Retinal pigment epithelial cell (primary cell): Measurements from ENCODE around the gene KCNK4.
A peak's percentile ranks its signal among the peaks of the same experiment; 100 is the strongest.

ENCODE experiments used
- DNase-seq: peaks from one replicate; pipeline ENCODE4 v3.0.0-alpha.2; 2010; ENCODE audit warnings: low read depth
- H3K4me3 ChIP-seq: 2 replicates; pipeline ENCODE4 v1.5.1; 2011; ENCODE audit warnings: mild to moderate bottlenecking, low read length, control low read depth, moderate library complexity
- CTCF ChIP-seq: conservative IDR thresholded peaks from 2 replicates; pipeline ENCODE4 v1.5.1; 2011; ENCODE audit warnings: low read depth, low read length, control low read depth, inconsistent platforms

KCNK4 gene

GRCh38 chr11:64284048-64284961 is 6.8 kb upstream of the KCNK4 start, which contains the start of gene BAD:
TSS of gene BAD (minus strand) at chr11:64284665. CDS start at chr11:64284368, 297 bp downstream.
- H3K4me3 ChIP-seq = peak within 1 kb of the TSS; percentile 74
- DNase-seq = peak; percentile 68
- TF ChIP-seq CTCF = no peak

DNA sequence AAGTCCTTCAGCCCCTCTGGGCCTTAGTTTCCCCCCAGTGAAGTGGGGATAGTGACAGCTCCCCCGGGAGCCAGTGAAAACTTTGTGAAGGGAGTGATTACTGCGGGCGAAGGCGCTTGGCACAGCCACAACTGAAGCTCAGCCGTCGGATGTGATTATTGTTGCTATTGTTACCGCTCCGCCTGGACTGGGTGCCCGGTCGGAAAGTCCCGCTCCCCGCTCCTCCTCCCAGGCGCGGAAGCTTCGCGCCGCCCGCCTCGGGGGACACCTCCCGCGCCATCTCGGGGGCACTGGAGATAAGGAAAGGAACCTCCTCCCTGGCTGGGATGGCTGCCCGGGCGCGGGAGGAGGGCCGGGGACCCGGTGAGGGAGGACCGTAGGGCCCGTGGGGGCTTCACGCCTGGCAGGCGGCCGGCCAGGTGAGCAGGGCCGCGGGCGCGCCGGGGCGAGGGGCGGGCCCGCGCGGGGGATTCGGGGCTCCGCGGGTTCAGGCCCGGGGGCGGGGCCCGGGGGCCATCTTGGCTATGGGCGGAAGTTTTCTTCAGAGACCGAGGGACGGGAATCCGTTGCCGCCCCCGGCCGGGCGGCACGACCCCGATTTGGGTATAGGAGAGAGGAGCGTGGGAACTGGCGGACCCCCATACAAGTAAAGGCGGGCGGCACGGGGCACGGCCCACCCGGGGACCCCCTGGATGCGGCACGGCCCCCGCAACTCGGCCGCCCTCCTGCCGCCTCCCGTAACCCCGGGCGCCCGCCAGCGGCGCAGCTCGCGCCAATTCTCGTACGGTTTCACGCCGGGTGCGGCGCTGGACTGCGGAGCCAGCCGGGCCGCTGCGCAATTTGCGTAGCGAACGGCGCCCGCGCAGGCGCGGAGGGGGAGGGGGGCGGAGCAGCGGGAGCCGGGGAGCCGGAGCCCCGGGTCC is 5.9 kb upstream of the KCNK4 start, which contains the start of gene GPR137:
Gene GPR137 (plus strand): TSS at position 887 of the 923 bp plus-strand sequence. CDS start 677 bp downstream, outside the sequence.
- TF ChIP-seq CTCF = no peak
- no peak for DNase-seq
- peak within 1 kb of the TSS; percentile 74 for H3K4me3 ChIP-seq

DNA sequence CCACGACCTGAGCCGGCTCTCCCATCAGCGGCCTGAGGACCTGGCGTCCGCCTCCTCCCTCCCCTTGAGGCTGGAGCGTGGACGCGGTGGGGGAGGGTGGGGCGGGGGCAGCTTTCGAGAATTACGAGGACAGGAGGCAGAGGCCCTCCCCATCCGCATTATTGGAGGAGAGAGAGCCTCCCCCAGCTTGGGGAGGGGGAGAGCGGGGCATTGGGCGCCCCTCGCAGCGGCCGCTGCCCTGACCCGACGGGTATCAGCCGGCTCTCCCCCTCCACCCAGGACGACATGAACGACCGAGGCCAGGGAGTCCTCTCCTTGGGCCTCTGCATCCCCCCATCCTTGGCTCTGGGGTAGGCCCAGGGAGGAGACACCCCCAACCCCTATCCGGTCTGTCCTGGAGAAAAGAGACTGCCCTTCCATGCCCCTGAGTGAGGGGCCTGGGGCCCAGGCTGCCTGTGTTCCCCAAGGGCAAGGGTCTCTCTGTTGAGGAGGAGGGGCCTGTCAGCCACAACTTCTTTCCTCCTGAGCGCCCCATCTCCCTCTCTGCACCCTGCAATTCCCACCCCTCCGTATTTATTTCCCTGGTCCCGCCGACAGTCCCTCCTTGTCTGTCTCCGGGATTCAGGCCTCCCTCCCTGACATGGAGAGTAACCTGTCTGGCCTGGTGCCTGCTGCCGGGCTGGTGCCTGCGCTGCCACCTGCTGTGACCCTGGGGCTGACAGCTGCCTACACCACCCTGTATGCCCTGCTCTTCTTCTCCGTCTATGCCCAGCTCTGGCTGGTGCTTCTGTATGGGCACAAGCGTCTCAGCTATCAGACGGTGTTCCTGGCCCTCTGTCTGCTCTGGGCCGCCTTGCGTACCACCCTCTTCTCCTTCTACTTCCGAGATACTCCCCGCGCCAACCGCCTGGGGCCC is 5.0 kb upstream of the KCNK4 start:
- peak overlapping the region; percentile 74 for H3K4me3 ChIP-seq
- no peak for DNase-seq
- peak; percentile 32 for TF ChIP-seq CTCF

DNA sequence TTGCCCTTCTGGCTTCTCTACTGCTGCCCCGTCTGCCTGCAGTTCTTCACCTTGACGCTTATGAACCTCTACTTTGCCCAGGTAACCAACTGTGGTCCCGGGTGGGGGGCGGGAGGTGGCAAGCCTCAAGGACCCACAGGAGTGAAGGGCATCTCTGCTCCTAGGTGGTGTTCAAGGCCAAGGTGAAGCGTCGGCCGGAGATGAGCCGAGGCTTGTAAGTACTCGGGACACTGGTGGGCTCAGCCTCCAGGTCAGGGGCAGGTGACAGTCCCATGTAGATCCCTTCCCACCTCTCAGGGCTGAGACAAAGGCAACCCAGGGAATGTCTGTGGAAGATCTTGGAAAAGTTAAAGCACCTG is 4.3 kb upstream of the KCNK4 start:
- DNase-seq = no peak
- no peak for TF ChIP-seq CTCF
- H3K4me3 ChIP-seq = no peak overlapping the region

- no peak for TF ChIP-seq CTCF
- no peak overlapping the region for H3K4me3 ChIP-seq
- no peak for DNase-seq
Observed at GRCh38 chr11:64287676-64288352, 3.3 kb upstream of the KCNK4 start.

DNA sequence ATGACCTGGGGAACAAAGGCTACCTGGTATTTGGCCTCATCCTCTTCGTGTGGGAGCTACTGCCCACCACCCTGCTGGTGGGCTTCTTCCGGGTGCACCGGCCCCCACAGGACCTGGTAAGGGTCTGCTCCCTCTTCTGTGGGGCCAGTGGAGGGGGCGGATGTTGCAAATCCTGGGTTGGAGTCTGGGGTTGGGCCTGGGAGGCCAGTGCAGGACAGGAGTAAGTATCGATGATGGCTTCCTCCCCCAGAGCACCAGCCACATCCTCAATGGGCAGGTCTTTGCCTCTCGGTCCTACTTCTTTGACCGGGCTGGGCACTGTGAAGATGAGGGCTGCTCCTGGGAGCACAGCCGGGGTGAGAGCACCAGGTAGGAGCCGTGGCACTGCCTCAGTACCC is 2.8 kb upstream of the KCNK4 start:
- H3K4me3 ChIP-seq = no peak overlapping the region
- no peak for TF ChIP-seq CTCF

More for the DNA sequence above, 2.8 kb upstream of the KCNK4 start:
- DNase-seq = no peak
